NCI-H1417 treated with DMSO at 0.1 percent for 48 hours (cell line): ENCODE results near the gene FGD3.

ENCODE experiments used
- DNase-seq: peaks from one replicate; lab custom pipeline; 2025; lab: John Stamatoyannopoulos, UW

Gene FGD3

DNA sequence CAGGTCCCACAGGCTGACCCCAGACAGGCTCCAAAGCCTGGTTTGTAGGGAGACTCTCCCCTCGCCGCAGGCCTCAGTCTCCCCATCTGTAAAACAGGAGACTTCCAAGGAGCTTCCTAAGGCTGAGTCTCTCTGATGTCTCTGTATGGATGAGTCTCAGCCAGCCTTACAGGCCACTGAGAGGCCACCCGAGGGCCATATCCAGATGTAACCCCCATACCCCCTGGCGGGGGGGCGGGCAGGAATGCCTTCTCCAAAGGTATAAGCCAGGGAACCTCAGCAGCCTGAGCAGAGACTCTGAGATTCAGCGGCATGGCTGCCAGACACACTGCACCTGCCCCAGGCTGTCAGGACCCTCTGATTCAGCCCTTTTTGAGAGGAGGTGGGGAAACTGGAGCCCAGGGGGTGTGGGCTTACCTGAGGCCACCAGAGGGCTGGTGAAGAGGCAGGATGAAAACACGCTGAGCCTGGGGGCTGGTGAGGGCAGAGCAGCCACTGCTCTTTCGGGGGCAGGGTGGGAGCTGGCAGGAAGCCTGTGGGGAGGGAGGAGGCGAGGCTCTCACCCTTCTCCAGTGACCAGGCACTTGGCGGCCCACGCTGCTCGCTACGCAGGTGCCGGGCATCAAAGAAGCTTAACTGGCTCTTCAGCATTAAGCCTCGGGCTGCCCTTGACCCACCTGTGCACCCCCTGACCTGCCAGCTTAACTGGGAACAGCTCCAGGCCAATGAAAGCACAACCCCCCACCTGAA, 105.6 kb downstream of the FGD3 start:
- DNase-seq = no peak

DNA sequence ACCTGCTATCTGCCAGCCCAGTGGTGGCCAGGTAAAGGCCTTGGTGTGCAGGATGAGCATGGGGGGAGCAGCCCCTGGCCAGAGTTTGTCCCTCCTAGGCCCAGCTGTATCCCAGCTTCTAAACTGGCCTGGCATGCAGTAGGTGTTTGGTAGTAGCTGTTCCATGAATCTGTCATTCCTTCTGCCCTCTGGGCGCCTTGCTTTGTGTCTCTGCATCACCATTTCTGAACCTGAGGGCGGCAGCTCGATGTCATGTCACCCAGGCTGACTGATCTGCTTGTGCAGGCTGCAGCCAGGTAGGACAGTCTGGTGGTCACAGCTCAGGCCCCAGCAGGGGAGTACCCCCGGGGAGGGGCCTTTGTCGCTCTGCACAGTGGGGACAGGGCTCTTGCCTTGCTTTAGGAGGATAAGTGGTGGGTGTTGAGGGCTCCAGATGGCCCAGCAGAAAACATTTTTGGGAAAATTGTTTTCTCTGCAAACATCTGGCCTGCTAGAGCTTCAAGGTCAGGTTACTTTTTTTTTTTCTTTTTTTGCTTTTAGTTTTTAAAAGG, 106.5 kb downstream of the FGD3 start:
- no peak for DNase-seq

DNA sequence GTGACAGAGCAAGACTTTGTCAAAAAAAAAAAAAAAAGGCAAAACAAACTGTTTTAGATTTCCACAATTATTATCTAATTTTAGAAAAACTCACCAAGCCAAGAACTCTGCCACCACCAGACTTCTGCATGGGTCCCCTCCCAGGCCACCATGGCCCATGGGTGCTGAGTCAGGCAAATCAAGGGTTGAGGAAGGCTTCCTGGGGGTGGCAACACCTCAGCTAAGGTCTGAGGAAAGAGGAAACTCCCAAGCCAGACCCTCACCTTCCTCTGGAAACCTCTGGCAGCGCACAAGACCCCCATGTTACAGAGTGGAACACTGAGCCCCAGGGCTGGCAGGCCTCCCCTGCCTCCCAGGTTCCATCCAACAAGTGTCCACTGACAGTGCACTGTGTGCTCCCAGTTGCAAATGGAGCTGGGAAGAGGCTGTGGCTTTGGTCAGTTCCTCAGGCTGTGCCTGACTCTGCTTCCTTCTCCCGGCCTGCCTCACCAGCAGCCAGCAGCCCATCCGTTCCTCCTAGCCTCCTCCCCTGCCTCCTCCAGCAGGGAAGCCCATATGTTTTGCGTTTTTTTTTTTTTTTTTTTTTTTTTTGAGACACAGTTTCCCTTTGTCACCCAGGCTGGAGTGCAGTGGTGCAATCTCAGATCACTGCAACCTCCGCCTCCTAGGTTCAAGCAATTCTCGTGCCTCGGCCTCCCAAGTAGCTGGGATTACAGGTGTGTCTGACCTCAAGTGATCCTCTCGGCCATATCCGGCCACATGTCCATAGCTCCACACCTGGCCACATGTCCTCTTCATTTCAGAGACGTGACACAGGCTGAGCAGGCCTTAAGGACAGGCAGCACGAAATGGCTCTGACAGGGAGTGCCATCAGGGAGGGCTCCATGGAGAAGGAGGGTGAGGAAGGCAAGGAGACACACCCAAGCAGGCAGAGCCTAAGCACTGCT, 107.7 kb downstream of the FGD3 start:
- no peak for DNase-seq

DNA sequence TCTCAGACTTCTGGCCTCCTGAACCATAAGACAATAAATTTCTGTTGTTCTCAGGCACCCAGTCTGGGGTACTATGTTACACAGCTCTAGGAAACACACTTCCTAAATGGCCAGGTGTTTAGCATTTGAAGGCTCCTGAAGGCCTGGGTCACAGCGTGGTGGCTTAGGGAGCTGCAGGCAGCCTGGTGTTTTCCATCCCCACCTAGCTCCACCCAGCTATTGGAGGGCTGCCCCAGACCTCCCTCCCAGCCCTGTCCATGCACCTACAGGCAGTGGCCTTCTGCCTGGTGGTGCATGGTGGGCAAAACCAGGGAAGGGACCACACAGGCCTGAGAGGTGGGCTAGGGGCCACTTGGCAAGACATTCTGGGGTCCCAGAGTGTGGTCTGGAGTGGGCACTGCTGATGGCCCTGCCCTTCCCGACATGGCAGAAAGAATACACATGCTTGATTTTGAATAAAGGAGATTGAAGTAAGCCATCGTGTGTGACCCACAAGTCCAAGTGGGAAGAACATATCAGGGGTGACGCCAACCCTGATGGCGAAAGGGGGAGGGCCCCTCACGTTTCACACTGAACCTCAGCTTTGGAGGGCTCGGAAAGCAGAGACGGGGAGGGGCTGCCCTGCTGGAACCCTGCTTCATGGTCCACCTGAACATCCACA, 109.8 kb downstream of the FGD3 start:
- DNase-seq = no peak

DNA sequence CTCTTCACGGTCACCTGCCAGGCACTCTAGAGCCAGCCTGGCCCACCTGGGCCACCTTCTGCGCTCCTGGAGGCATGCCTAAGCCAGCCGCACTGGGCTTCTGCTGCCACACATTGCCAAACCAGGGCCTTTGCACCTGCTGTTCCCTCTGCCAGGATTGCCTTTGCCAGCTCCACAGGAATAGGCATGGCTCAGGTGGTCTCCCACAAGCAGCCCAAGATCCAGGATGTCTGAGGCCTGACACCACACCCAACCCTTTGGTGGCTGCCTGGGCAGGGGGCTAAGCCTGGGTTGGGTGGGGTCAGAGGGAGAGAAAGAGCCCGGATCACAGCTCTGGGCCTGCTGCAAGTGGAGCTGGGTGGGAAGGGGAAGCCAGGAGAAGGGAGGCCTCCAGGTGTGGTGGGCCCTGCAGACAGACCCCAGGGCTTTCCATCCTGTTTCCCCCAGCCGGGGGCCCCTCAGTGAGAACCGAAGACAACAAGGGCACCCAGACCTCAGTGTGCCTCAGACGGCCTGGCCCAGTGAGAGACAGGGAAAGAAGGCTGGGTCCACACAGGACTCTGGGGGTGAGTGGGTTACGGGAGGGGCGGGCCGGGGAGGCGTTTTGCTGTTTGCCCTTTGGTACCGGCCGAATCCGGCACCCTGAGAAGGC, 110.5 kb downstream of the FGD3 start:
- no peak for DNase-seq

DNA sequence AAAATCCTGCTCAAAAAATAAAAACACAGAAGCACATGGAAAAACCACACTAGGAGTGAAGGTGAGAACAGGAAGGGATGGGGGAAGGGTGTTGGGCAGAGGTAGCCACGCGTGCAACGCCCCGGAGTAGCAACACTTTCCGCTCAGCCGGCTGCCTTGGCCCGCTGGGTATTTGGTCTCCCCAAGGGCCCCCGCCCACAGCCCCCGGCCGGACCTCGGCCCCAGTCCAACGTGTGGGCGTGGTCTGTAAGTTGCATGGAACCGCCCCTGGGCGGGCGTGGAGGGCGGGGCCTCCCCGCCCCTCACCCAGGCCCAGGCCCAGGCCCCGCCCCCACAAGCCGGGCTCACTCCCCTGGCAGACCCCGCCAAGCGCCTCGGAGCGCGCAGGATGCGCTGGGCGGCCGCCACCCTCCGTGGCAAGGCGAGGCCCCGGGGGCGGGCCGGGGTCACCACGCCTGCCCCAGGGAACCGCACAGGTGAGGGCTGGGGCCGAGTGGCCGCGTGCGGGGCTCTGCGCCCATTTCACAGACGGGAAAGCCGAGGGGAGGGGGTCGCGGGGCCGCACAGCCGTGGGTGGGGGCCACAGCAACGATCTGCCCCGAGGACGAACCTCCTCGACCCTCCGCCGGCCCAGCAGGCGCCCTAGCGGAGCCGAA, 111.2 kb downstream of the FGD3 start, which contains the start of gene SUSD3:
TSS of gene SUSD3 (plus strand) at position 347 of the 656 bp plus-strand sequence. CDS start at position 389, 42 bp downstream.
- no peak for DNase-seq

DNA sequence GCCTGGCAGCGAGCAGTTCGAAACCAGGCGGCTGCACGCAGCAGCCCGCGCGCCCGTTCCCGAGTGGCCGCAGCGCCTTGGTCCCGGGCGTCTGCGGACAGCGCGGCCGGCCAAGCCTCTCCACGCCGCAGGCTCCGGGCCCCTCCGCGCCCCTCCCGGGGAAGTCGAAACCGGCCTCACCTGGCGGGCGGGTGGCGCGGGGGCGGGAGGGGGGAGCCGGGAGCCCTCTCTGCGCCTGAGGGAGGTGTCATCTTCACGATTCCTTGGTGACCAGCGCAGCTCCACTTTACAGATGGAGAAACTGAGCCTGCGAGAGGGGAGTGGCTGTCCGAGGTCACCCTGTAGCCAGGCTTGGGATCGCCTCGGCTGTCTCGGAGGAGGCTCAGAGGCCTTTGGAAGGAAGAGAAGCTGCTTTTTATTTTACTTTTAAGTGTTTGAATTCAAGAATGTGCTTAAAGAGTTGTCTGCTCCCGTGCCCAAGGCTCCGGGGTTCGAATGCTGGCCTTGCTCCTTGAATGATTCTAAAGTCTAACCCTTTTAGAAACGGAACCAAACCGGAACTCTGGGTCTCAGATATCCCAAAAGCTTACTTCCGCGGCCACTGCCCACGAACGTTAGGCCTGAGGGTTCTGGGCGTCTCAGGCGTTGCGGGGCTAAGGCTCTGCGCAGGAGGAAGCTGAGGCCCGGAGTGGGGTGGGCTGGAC, 111.8 kb downstream of the FGD3 start:
- no peak for DNase-seq

DNA sequence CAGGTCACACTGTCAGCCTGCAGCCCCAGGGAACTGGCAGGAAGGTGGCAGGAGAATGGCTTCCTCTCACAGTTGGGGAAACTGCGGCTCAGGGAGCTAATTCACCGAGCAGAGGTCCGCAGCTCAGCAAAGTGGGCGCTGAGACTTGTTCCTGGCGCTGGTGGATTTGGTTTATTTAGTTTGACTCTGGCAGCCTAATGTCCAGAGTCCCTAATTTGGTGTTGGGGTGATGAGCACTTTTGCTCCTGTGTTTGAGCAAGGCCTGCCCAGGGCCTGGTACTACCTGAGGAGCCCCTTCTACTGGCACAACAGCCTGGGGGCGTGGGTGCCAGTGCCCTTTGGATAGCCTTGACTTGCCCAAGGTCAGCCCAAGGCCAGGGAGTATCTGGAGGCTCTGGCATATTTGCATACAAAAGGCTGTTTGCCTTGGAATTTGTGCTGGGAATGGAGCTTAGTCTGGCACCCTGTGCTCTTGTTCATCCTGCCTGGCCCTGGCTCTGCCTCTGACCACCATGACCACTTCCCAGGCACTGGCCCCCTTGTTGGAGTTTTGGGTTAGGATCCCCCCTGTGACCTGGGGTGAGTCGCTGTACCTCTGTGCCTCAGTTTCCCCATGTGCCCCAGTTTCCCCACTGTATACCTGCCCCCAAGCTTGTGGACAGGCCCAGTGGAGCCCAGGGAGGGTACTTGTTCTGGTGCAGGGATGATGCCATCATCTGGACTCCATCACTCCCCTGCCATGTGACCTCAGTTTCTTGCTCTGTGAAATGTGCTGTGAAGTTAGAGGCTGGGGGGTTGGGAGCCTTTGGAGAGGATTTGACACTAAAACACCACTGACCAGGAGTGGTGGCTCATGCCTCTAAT, 112.6 kb downstream of the FGD3 start:
- no peak for DNase-seq

DNA sequence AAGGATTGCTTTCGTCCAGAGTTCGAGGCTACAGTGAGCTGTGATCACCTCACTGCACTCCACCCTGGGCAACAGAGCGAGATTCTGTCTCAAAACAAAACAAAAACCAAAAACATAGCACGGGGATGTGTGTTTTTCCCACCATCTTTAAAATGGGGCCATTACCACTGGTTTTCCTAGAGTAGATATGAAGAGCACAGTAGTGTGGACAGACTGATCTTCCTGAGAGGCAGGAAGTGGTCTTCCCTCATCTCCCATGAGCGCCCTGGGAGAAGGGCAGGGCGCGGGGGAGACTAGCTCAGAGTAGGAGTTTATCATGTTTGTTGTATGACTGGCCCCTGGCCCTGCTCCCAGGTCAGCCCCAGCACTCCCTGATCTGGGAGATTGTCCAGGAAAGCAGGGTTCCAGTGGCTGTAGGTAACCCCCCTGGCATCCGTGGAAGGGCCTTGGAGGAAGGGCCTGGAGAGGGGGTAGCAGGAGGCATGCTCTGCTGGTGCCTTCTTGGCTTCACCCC, 113.5 kb downstream of the FGD3 start:
- no peak for DNase-seq

DNA sequence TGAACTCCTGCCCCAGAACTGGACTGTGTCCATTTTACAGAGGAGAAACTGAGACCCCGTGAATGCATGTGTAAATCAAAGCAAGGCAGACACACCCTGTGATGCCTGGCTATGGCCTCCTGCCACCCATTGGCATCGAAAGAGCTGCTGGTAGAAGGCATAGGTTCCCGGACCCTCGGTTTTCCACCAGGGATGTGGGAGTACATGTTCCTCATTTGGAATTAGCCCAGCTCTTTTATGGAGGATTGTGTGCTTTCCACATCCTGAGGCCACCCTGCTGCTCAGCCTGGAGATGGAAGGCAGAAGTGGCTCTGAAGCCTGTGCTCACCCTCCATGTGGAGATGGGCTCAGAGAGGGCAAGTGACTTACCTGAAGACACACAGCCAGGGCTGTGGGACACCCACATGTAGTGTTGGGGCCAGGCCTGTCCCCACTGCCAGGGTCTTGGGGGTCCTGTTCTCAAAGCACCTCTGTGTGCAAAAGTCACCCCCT, 114.0 kb downstream of the FGD3 start:
- DNase-seq = no peak

DNA sequence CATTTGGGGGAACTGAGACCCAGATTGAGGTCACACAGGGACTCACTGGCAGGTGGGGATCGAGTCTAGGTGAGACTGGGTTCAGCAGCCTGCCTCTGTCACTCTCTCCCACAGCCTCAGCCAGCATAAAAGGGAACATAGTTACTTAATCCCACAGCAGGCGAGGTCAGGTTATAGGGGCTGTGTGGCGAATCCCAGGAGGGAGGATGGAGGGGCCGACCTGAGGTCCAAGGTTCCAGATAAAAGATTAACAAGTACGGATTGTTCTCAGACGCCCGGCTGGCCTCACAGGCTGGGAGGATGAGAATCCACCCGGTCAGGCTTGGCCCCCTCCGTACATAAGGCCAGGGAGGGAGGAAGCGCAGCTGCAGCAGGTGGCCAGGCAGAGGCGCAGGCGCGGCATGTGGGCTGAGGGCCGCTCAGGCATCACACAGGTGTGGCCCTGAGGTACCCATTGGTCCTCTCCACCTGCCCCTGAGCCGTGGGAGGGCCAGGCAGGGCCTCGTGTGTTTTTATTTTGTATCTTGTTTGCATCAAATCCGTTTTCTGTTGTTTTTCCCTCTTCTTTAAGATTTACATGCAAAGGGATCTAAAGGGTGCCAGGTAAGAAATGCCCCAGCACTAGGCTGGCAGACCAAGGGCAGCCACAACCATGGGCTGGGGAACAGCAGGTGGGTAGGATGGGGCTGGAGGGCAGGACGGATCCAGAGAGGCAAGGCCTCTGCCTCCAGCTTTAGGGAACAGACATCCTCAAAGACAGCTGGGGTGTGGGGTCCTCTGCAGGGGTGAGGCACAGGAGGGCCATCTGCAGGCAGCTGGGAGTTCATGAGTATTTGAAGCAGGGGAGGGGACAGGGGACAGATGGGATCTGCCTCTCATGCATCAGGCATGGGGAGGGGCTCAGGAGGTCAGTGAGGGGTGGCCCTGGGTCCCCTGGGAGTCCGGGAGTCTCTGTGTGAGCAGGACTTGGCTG, 114.8 kb downstream of the FGD3 start:
- DNase-seq = no peak

DNA sequence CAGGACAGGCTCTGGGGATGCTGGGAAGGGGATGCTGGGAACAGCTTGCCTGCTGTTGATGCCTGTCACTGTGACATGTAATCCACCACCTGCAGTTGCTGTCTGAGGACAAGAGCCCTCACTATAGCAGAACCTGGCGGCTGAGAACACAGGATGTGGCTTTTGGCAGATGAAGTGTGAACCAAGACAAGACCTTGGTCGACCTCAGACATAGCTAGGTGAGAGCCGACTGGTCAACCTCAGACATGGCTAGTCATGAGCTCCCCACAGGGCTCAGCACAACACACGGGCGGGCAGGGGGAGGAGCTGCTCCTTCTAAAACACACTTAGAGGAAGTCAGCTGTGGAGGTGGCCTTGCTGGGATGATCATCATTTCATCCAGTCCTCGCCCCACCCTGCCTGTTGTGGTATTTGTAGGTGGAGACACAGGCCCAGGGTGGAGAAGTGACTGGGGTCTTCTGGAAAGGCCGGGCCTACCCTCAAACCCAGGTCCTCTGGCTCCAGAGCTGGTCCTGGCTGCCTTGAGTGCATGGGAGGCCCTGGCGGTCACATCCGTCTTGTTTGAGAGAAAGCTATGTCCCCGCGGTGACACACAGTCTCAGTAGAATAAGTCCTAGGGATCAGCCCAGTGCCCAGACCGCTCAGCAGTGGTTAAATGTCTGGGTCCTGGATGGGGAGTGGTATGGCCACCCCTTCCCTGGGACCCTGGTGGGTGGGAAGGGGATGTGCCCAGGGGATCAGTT, 117.2 kb downstream of the FGD3 start:
- DNase-seq = no peak

DNA sequence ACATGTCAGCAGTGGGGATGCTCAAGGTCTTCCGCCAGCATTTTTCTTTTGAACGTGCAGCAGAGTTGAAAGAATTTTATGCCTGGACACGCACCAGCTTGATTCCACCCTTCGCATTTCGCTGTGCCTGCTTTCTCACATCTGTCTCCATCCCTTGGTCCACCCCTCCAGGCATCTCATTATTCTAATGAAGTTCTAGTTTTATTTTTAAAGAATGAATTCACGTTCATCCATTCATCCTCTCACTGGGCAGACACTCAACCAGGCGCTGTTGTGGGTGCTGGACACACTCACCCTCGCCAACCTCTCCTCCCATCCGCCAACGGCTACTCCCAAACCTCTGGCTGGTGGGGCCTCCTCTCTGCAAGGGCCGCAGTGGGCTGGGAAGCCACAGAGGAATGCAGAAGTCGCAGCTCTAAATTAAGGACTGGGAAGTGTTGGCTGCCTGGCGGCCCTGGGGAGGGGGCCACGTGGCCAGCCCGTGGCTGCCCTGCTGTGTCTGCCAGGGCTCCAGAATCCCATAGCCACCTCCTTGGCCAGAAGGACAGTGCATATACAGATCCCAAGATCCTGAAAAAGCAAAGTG, 117.9 kb downstream of the FGD3 start:
- DNase-seq = no peak

DNA sequence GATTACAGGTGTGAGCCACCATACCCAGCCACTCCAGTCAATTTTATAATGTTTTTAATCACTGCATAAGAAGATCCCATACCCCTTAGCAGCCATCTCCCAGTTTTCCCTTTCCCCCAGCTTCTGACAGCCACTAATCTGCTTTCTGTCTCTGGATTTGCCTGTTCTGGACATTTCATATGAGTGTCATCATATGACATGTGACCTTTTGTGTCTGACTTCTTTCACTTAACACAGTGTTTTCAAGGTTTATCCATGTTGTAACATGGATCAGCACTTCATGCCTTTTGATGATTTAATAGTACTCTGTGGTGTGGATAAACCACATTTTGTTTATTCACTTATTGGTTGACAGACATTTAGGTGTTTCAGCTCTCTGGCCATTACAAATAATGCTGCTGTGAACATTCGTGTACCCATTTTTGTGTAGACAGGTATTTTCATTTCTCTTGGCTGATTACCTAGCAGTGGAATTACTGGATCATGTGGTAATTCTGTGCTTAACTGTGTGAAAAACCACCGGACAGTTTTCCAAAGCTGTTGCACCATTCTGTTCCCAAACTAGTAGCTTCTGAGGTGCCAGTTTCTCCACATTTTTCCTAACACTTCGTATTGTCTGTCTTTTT, 119.8 kb downstream of the FGD3 start:
- no peak for DNase-seq

DNA sequence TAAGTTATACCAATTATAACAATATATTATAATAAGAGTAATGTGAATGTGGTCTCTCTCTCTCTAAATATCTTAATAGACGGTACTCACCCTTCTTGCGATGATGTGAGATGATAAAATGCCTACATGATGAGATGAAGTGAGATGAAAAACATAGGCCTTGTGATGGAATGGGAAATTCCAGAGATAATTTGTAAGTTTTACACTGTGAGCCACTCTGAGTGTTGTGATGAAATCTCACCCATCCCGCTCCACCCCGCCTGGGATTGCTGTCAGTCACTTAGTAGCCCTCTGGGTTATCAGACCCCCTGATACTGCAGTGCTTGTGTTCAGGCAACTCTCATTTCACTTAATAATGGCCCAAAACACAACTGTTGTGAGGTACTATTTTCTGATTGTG, 121.6 kb downstream of the FGD3 start:
- no peak for DNase-seq

DNA sequence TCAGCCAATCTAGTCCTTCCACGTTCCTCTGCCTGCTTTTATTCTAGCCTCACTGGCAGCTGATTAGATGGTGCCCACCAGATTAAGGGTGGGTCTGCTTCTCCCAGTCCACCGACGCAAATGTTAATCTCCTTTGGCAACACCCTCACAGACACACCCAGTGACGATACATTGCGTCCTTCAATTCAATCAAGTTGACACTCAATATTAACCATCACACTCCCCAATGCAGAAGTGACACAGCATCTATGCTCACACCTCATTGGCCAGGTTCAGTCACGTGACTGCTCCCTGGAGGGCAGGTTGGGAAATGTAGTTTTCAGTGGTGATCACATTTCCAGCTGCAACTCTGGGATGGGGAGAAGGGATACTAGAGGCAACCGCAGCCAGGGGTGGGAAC, 124.1 kb downstream of the FGD3 start:
- no peak for DNase-seq
